ENCODE data around the gene BRD1.

BRD1 gene

GRCh38 chr22:49760630-49761571 lies 66.8 kb downstream of the BRD1 start:
- ChIA-PET CTCF (interaction anchor here (1.2 kb wide), 1 partner anchor 14 kb away, joined by 3 read pairs; no protein-coding TSS in a partner anchor), POLR2A (no interaction called here)
- no peak overlapping the region for H3K4me3 ChIP-seq (ENCODE audit: low read depth, low read length)
- TF ChIP-seq CTCF (IDR thresholded peaks at IDR 0.05; ENCODE audit: insufficient read depth, low read length, missing control alignments), result no peak
- no peak for DNase-seq (ENCODE audit: low read depth, low spot score)

DNA sequence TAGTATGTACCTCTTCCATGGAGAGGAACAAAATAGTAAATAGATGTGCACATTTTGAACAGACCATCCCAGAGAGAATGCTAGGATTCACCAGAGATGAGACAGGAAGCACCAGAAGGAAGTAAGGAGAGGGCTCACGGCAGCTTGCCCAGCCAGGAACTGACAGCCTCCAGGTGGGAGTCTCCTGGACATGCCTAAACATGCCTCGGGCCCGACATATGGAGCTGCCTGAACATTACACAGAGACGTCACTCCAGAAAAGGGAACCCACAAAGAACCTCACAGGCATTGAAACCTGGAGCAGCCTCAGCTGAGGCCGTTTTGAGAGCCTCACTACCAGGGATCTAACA lies 67.4 kb downstream of the BRD1 start:
- CTCF ChIA-PET, result no interaction called here
- DNase-seq (ENCODE audit: low read depth, low spot score), result no peak
- no peak for TF ChIP-seq CTCF (IDR thresholded peaks at IDR 0.05; ENCODE audit: insufficient read depth, low read length, missing control alignments)
- POLR2A ChIA-PET, result no interaction called here
- no peak overlapping the region for H3K4me3 ChIP-seq (ENCODE audit: low read depth, low read length)

GRCh38 chr22:49756676-49757075 lies 71.0 kb downstream of the BRD1 start:
- no peak overlapping the region for H3K4me3 ChIP-seq (ENCODE audit: low read depth, low read length)
- POLR2A ChIA-PET, result no interaction called here
- CTCF ChIA-PET, result no interaction called here
- DNase-seq (ENCODE audit: low read depth, low spot score), result no peak
- TF ChIP-seq CTCF (IDR thresholded peaks at IDR 0.05; ENCODE audit: insufficient read depth, low read length, missing control alignments), result no peak

DNA sequence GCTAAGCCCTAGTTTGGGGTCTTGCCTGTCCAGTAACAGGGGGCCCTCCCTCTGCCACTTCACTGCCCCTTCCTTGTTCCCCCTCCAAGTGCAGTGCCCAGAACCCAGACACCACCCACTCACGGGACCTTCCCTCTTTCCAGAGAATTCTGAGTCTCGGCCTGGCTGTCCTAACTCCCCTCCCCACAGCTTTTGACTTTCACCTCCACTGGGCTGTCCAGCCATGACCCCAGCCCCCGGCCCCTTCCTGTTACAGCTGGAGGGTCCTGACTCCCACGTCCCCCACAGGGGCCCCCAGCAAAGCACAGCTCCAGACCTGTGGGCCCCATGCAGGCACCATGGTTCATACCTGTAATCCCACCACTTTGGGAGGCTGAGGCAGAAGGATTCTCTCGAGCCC lies 71.5 kb downstream of the BRD1 start:
- no peak for DNase-seq (ENCODE audit: low read depth, low spot score)
- CTCF ChIA-PET, result no interaction called here
- no peak for TF ChIP-seq CTCF (IDR thresholded peaks at IDR 0.05; ENCODE audit: insufficient read depth, low read length, missing control alignments)
- no peak overlapping the region for H3K4me3 ChIP-seq (ENCODE audit: low read depth, low read length)
- POLR2A ChIA-PET, result no interaction called here

- no peak for DNase-seq (ENCODE audit: low read depth, low spot score)
- ChIA-PET CTCF (no interaction called here), POLR2A (no interaction called here)
- H3K4me3 ChIP-seq (ENCODE audit: low read depth, low read length), result no peak overlapping the region
- TF ChIP-seq CTCF (IDR thresholded peaks at IDR 0.05; ENCODE audit: insufficient read depth, low read length, missing control alignments), result no peak
Observed at GRCh38 chr22:49755631-49756001, 72.1 kb downstream of the BRD1 start.

- no peak overlapping the region for H3K4me3 ChIP-seq (ENCODE audit: low read depth, low read length)
- TF ChIP-seq CTCF (IDR thresholded peaks at IDR 0.05; ENCODE audit: insufficient read depth, low read length, missing control alignments), result no peak
- CTCF ChIA-PET, result no interaction called here
- POLR2A ChIA-PET, result no interaction called here
- DNase-seq (ENCODE audit: low read depth, low spot score), result no peak
Observed at GRCh38 chr22:49754696-49755630, 72.7 kb downstream of the BRD1 start.
